DOHH2 (cell line): ENCODE measurements around the gene RIT2.

Source experiments
- EZH2phosphoT487 ChIP-seq: fragments of 200-600 bp; sonication (generic); IDR thresholded peaks from 2 replicates; pipeline ENCODE4 v1.6.1; 2017; ENCODE audit warnings: borderline replicate concordance, mild to moderate bottlenecking, antibody characterized with exemption, low read length, moderate library complexity, mixed read lengths
- TF ChIP-seq, protein P1 (sequence below): fragments of 200-600 bp; sonication (generic); IDR thresholded peaks from one replicate; pipeline ENCODE4 v1.5.1; 2014; ENCODE audit warnings: antibody characterized with exemption, mild to moderate bottlenecking, low read depth, low read length; ENCODE audit not compliant: poor library complexity, severe bottlenecking

DNA sequence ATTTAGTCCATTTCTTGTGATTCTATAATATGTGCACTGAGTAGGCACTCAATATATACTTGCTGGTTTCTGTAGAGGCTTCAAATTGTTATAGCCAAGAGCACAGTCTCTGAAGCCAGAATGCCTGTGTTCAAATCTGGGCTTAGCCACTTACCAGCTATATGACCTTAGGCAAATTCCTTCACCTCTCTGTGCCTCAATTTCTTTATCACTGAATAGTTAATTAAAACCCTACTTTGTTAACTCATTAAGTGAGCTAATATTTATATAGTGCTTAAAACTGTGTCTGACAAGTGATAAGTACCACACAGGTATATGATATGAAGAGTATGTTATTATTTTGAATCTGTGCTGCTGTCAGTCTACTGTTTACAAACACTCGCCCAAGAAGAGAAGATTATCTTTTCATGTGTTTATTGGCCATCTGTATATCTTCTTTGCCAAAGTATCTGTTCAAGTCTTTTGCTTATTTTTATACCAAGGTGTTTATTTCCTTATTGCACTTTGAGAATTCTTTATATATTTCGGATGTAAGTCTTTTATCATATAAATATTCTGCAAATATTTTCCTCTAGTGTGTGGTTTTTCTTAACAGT lies 1.3 kb upstream of the RIT2 start:
- TF ChIP-seq, protein P1, sequence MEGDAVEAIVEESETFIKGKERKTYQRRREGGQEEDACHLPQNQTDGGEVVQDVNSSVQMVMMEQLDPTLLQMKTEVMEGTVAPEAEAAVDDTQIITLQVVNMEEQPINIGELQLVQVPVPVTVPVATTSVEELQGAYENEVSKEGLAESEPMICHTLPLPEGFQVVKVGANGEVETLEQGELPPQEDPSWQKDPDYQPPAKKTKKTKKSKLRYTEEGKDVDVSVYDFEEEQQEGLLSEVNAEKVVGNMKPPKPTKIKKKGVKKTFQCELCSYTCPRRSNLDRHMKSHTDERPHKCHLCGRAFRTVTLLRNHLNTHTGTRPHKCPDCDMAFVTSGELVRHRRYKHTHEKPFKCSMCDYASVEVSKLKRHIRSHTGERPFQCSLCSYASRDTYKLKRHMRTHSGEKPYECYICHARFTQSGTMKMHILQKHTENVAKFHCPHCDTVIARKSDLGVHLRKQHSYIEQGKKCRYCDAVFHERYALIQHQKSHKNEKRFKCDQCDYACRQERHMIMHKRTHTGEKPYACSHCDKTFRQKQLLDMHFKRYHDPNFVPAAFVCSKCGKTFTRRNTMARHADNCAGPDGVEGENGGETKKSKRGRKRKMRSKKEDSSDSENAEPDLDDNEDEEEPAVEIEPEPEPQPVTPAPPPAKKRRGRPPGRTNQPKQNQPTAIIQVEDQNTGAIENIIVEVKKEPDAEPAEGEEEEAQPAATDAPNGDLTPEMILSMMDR = no peak
- no peak for TF ChIP-seq EZH2phosphoT487
